Stimulated activated CD4-positive, alpha-beta T cell treated with anti-CD3 and anti-CD28 coated beads, Interleukin-2, amount 100 ng/mL, for 24 hours (primary cell): ENCODE results near the gene PCGF1.

Experiments
- DNase-seq, 2 donors: peaks; one replicate each; pipeline ENCODE4 v3.0.0-alpha.2; 2020

Gene PCGF1

GRCh38 chr2:74536166-74536950 lies 28.9 kb upstream of the PCGF1 start:
- DNase-seq: no peak

GRCh38 chr2:74535440-74535965 lies 28.0 kb upstream of the PCGF1 start:
- no peak for DNase-seq

- DNase-seq: no peak
Observed at GRCh38 chr2:74534411-74534810, 26.9 kb upstream of the PCGF1 start.

- no peak for DNase-seq
Observed at GRCh38 chr2:74533464-74533863, 26.0 kb upstream of the PCGF1 start.

GRCh38 chr2:74532222-74532621 lies 24.7 kb upstream of the PCGF1 start:
- DNase-seq: no peak

- DNase-seq: no peak
Observed at GRCh38 chr2:74531666-74532065, 24.2 kb upstream of the PCGF1 start.

GRCh38 chr2:74530239-74531187 lies 23.0 kb upstream of the PCGF1 start:
- peak; percentile 49 to 53 for DNase-seq

- DNase-seq: peak; percentile 92 to 95
Observed at GRCh38 chr2:74529357-74530238, 22.1 kb upstream of the PCGF1 start, which contains the start of the genes AUP1 and HTRA2. Gene AUP1 (minus strand): TSS chr2:74529706. CDS start chr2:74529629, 77 bp downstream. Gene HTRA2 (plus strand): TSS chr2:74529933. CDS start chr2:74530007, 74 bp downstream.

- DNase-seq: no peak
Observed at GRCh38 chr2:74528600-74529356, 21.3 kb upstream of the PCGF1 start.

- DNase-seq: no peak
Observed at GRCh38 chr2:74527741-74528140, 20.2 kb upstream of the PCGF1 start.

- no peak for DNase-seq
Observed at GRCh38 chr2:74526649-74527230, 19.2 kb upstream of the PCGF1 start.

- no peak for DNase-seq
Observed at GRCh38 chr2:74525717-74526648, 18.5 kb upstream of the PCGF1 start, which contains the start of gene DQX1. Gene DQX1 (minus strand): TSS chr2:74526231. CDS start chr2:74525729, 502 bp downstream.

- no peak for DNase-seq
Observed at GRCh38 chr2:74524955-74525716, 17.6 kb upstream of the PCGF1 start.

GRCh38 chr2:74524005-74524404 lies 16.5 kb upstream of the PCGF1 start:
- DNase-seq: no peak

GRCh38 chr2:74522516-74522915 lies 15.0 kb upstream of the PCGF1 start:
- no peak for DNase-seq

GRCh38 chr2:74516650-74517049 lies 9.2 kb upstream of the PCGF1 start:
- DNase-seq: no peak

- peak; percentile 79 for DNase-seq
Observed at GRCh38 chr2:74515981-74516633, 8.6 kb upstream of the PCGF1 start.

- peak in 1 of 2 donors; percentile 27 for DNase-seq
Observed at GRCh38 chr2:74515271-74515980, 7.9 kb upstream of the PCGF1 start.
